Trophoblast cell (in vitro differentiated cells and primary cell): ENCODE measurements around the gene SELENOP.
"Not testable (repeated sequence)": the region's sequence is repeated elsewhere in the genome, so short reads cannot be mapped to it uniquely, and the experiment has no call there.

Experiments used
- DNase-seq, 2 donors: peaks; one replicate each; pipeline ENCODE4 v3.0.0-alpha.2; 2016
- H2AFZ ChIP-seq: 2 replicates; pipeline ENCODE4 v1.6.1; 2013; ENCODE audit warnings: low read length, moderate library complexity, mild to moderate bottlenecking; ENCODE audit not compliant: insufficient read depth, poor library complexity
- H2AK5ac ChIP-seq: 2 replicates; pipeline ENCODE4 v1.6.1; 2013; ENCODE audit warnings: mild to moderate bottlenecking, low read length
- H2BK120ac ChIP-seq: 2 replicates; pipeline ENCODE4 v1.6.1; 2013; ENCODE audit warnings: low read length, mild to moderate bottlenecking, moderate library complexity; ENCODE audit not compliant: insufficient read depth, poor library complexity
- H2BK12ac ChIP-seq: 2 replicates; pipeline ENCODE4 v1.6.1; 2013; ENCODE audit warnings: mild to moderate bottlenecking, low read length, moderate library complexity
- H2BK5ac ChIP-seq: 2 replicates; pipeline ENCODE4 v1.6.1; 2013; ENCODE audit warnings: low read length, low read depth, moderate library complexity, mild to moderate bottlenecking; ENCODE audit not compliant: poor library complexity
- H3K14ac ChIP-seq: 2 replicates; pipeline ENCODE4 v1.6.1; 2013; ENCODE audit warnings: mild to moderate bottlenecking, low read length
- H3K18ac ChIP-seq: 2 replicates; pipeline ENCODE4 v1.6.1; 2013; ENCODE audit warnings: mild to moderate bottlenecking, low read length
- H3K23ac ChIP-seq: 2 replicates; pipeline ENCODE4 v1.6.1; 2013; ENCODE audit warnings: low read length
- H3K27ac ChIP-seq: 2 replicates; pipeline ENCODE4 v1.5.1; 2013; ENCODE audit warnings: low read depth, mild to moderate bottlenecking, inconsistent platforms, low read length, moderate library complexity
- H3K27me3 ChIP-seq: 2 replicates; pipeline ENCODE4 v1.6.1; 2013; ENCODE audit warnings: inconsistent platforms, mild to moderate bottlenecking, low read length, moderate library complexity; ENCODE audit not compliant: insufficient read depth
- H3K36me3 ChIP-seq, 2 experiments: 1 replicate in 1 of 2; 2 replicates in 1 of 2; pipeline ENCODE4 v1.6.1; 2013; ENCODE audit warnings: low read length in 2 of 2, mild to moderate bottlenecking in 2 of 2, moderate library complexity in 1 of 2; ENCODE audit not compliant: insufficient read depth in 2 of 2, control insufficient read depth in 1 of 2
- H3K4ac ChIP-seq: 2 replicates; pipeline ENCODE4 v1.6.1; 2013; ENCODE audit warnings: low read depth, mild to moderate bottlenecking, low read length, moderate library complexity
- H3K4me1 ChIP-seq, 2 experiments: 1 replicate in 1 of 2; 2 replicates in 1 of 2; pipeline ENCODE4 v1.6.1; 2013; ENCODE audit warnings: low read length in 2 of 2, mild to moderate bottlenecking in 2 of 2, moderate library complexity in 1 of 2; ENCODE audit not compliant: insufficient read depth in 2 of 2, control insufficient read depth in 1 of 2
- H3K4me2 ChIP-seq: 2 replicates; pipeline ENCODE4 v1.6.1; 2013; ENCODE audit warnings: inconsistent platforms, mild to moderate bottlenecking, low read length, moderate library complexity
- H3K4me3 ChIP-seq: 2 replicates; pipeline ENCODE4 v1.5.1; 2013; ENCODE audit warnings: mild to moderate bottlenecking, low read depth, low read length, inconsistent platforms
- H3K79me1 ChIP-seq: one replicate; pipeline ENCODE4 v1.6.1; 2013; ENCODE audit warnings: low read length
- H3K79me2 ChIP-seq: 2 replicates; pipeline ENCODE4 v1.6.1; 2013; ENCODE audit warnings: low read length, mild to moderate bottlenecking; ENCODE audit not compliant: control insufficient read depth, insufficient read depth, poor library complexity
- H3K9ac ChIP-seq: 2 replicates; pipeline ENCODE4 v1.6.1; 2013; ENCODE audit warnings: mild to moderate bottlenecking, low read length
- H3K9me3 ChIP-seq: 2 replicates; pipeline ENCODE4 v1.6.1; 2013; ENCODE audit warnings: low read depth, mild to moderate bottlenecking, control low read depth, inconsistent platforms, low read length; ENCODE audit not compliant: insufficient read depth
- H4K12ac ChIP-seq: 2 replicates; pipeline ENCODE4 v1.6.1; 2013; ENCODE audit warnings: low read depth, mild to moderate bottlenecking, low read length, moderate library complexity
- H4K8ac ChIP-seq: 2 replicates; pipeline ENCODE4 v1.6.1; 2013; ENCODE audit warnings: low read depth, mild to moderate bottlenecking, low read length, moderate library complexity
- H4K91ac ChIP-seq: one replicate; pipeline ENCODE4 v1.6.1; 2013; ENCODE audit warnings: low read depth, mild to moderate bottlenecking, low read length, moderate library complexity
- WGBS: extraction: QIAGEN DNeasy Blood & Tissue Kit; methylation state at CpG from one replicate; pipeline ENCODE4 v1.1.7; 2013; ENCODE audit warnings: missing lambda C conversion rate; ENCODE audit not compliant: insufficient read length, insufficient coverage; ENCODE audit errors: extremely low coverage; 5-methylcytosine and 5-hydroxymethylcytosine counted together

SELENOP gene

DNA sequence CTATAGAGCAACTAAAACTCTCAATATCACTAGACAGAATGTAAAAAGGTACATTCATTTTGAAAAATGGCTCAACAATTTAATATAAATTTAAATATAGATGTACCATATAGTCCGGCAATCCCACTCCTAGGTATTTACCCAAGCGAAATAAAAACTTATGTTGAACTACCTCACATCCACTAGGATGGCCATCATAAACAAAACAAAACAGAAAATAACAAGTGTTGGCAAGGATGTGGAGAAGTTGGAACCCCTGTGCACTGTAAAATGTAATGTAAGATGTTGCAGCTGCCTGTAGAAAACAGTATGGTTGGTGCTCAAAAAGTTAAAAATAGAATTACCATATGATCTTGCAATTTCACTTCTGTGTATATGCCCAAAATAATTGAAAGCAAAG lies 36.9 kb upstream of the SELENOP start:
- Histone ChIP-seq H4K8ac (no peak overlapping the region), H3K14ac (no peak overlapping the region), H4K91ac (no peak overlapping the region), H3K27ac (no peak overlapping the region), H3K9ac (no peak overlapping the region), H3K27me3 (no peaks in the 10 kb centered on the region), H2BK12ac (no peak overlapping the region), H3K79me2 (no peaks in the 10 kb centered on the region), H2AFZ (no peak overlapping the region), H3K23ac (no peak overlapping the region), H2BK120ac (no peak overlapping the region), H3K4me3 (no peak overlapping the region), H3K9me3 (no peaks in the 10 kb centered on the region), H2AK5ac (no peak overlapping the region), H3K18ac (no peak overlapping the region), H3K4me2 (no peak overlapping the region), H3K4ac (no peak overlapping the region), H2BK5ac (no peak overlapping the region), H4K12ac (no peak overlapping the region), H3K36me3 (no peaks in the 10 kb centered on the region), H3K4me1 (no peaks in the 10 kb centered on the region), H3K79me1 (no peaks in the 10 kb centered on the region)
- no peak for DNase-seq
- no CpG with 5 or more reads among the region's 2 CpGs for WGBS

DNA sequence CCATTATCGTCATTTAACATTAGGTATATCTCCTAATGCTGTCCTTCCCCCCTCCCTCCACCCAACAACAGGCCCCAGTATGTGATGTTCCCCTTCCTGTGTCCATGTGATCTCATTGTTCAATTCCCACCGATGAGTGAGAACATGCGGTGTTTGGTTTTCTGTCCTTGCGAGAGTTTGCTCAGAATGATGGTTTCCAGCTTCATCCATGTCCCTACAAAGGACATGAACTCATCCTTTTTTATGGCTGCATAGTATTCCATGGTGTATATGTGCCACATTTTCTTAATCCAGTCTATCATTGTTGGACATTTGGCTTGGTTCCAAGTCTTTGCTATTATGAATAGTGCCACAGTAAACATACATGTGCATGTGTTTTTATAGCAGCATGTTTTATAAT lies 32.7 kb upstream of the SELENOP start:
- not testable (repeated sequence) for H3K79me2 ChIP-seq, H3K4me2 ChIP-seq, H3K4ac ChIP-seq, H3K9me3 ChIP-seq, H3K36me3 ChIP-seq, H3K4me1 ChIP-seq, H4K91ac ChIP-seq, H3K14ac ChIP-seq, H2AK5ac ChIP-seq, H3K27ac ChIP-seq, H3K79me1 ChIP-seq, H3K27me3 ChIP-seq, H3K23ac ChIP-seq, H3K18ac ChIP-seq, H3K4me3 ChIP-seq, H2BK5ac ChIP-seq, DNase-seq, H2AFZ ChIP-seq, H2BK120ac ChIP-seq, H3K9ac ChIP-seq, H4K8ac ChIP-seq, H2BK12ac ChIP-seq, H4K12ac ChIP-seq
- no CpG with 5 or more reads among the region's 4 CpGs for WGBS

DNA sequence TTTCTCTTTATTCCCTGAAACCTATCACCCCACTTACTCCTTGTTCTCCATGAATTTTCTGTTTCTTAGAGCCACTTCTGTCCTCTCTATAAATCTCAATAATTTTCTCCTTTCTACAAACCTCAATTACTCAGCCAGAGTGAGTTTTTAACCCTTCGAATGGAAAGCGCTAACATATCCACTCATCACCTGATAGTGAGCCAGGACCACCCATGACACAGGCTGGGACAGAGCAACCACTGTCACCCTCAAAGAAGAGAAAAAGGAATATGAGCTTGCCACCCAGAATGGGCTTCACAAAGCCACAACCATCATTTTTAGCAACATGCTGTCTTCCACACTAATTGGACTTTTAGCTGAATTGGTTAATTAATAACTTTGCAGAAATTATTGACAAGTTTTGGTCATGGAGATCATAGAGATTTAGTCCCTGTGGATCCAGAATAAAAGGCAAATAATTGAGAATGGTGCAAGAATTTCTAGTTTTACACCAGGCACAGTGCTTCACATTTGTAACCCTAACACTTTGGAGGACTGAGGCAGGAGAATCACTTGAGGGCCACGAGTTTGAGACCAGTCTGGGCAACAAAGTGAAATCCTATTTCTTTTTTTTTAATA lies 32.1 kb upstream of the SELENOP start:
- no peaks in the 10 kb centered on the region for H3K36me3 ChIP-seq

GRCh38 chr5:42842921-42843641 lies 31.4 kb upstream of the SELENOP start:
- Histone ChIP-seq H3K27ac (no peak overlapping the region), H2BK5ac (no peak overlapping the region), H3K79me1 (no peaks in the 10 kb centered on the region), H2AFZ (no peak overlapping the region), H3K9me3 (no peaks in the 10 kb centered on the region), H3K36me3 (no peaks in the 10 kb centered on the region), H4K91ac (no peak overlapping the region), H3K27me3 (no peaks in the 10 kb centered on the region), H3K4ac (no peak overlapping the region), H3K14ac (no peak overlapping the region), H3K79me2 (no peaks in the 10 kb centered on the region), H4K8ac (no peak overlapping the region), H3K4me1 (peaks cover 0 to 2% of the 10 kb centered on the region in 2 experiments), H3K18ac (no peak overlapping the region), H3K9ac (no peak overlapping the region), H2AK5ac (no peak overlapping the region), H3K4me2 (no peak overlapping the region), H3K4me3 (no peak overlapping the region), H2BK120ac (no peak overlapping the region), H2BK12ac (no peak overlapping the region), H4K12ac (no peak overlapping the region), H3K23ac (no peak overlapping the region)
- peak; percentile 47 to 88 for DNase-seq
- no CpG with 5 or more reads among the region's 4 CpGs for whole genome bisulfite sequencing

More for the DNA sequence above, 32.1 kb upstream of the SELENOP start:
- Histone ChIP-seq H3K27me3 (no peaks in the 10 kb centered on the region), H4K12ac (no peak overlapping the region), H3K14ac (no peak overlapping the region), H2BK120ac (no peak overlapping the region), H3K9ac (no peak overlapping the region), H3K4ac (no peak overlapping the region), H3K23ac (no peak overlapping the region), H2AK5ac (no peak overlapping the region), H3K4me1 (peaks cover 0 to 2% of the 10 kb centered on the region in 2 experiments), H3K4me3 (no peak overlapping the region), H4K8ac (no peak overlapping the region), H3K4me2 (no peak overlapping the region), H3K18ac (no peak overlapping the region), H4K91ac (no peak overlapping the region), H2BK12ac (no peak overlapping the region), H2BK5ac (no peak overlapping the region), H3K79me1 (no peaks in the 10 kb centered on the region), H3K9me3 (no peaks in the 10 kb centered on the region), H3K27ac (no peak overlapping the region), H3K79me2 (no peaks in the 10 kb centered on the region), H2AFZ (no peak overlapping the region)
- no CpG with 5 or more reads among the region's 3 CpGs for WGBS
- DNase-seq = no peak
